B cell (primary cell): ENCODE results near the gene MPZ. TPM values are rescaled to one million over a fixed set of nuclear protein-coding genes. Genes with fewer than 3 reads are reported as not detected.

ENCODE experiments used
- ATAC-seq: fragments of 200-7000 bp; cut with Tn5 transposase; one replicate; pipeline ENCODE4 v1.10.0; 2021; ENCODE audit warnings: low read depth, mild to moderate bottlenecking, moderate number of reproducible peaks, moderate library complexity
- CTCF ChIA-PET: fragments of 350-600 bp; sonication (Branson Sonifier 250); formaldehyde crosslinking; loops from one replicate; lab custom pipeline; 2021; ENCODE audit warnings: antibody characterized with exemption, inconsistent platforms; lab: Charles Lee
- POLR2A ChIA-PET: fragments of 350-600 bp; sonication (Branson Sonifier 250); formaldehyde crosslinking; loops from one replicate; lab custom pipeline; 2021; ENCODE audit warnings: antibody characterized with exemption; lab: Charles Lee
- DNase-seq: peaks from one replicate; pipeline ENCODE4 v3.0.0; 2013
- H2AFZ ChIP-seq: 2 replicates; pipeline ENCODE4 v1.6.1; 2012; ENCODE audit warnings: mild to moderate bottlenecking, low read depth, low read length; ENCODE audit not compliant: insufficient read depth, poor library complexity, severe bottlenecking
- H3K27ac ChIP-seq, 2 donors: 1 replicate in 1 of 2; 2 replicates in 1 of 2; pipeline ENCODE4 v1.5.1; 2012 to 2013; ENCODE audit warnings: low read length in 2 of 2, mild to moderate bottlenecking in 2 of 2, moderate library complexity in 1 of 2
- H3K27me3 ChIP-seq, 4 experiments: fragments of 200-600 bp in 1 of 4; sonication (generic) in 1 of 4; replicated peaks in 1 of 4; 1 replicate in 2 of 4; 2 replicates in 2 of 4; pipeline versions ENCODE4 v1.6.1 to v1.7.0; 2013 to 2016; ENCODE audit warnings: low read length in 3 of 4, mild to moderate bottlenecking in 2 of 4, mixed read lengths in 1 of 4, moderate library complexity in 1 of 4; ENCODE audit not compliant: insufficient read depth in 4 of 4, control insufficient read depth in 3 of 4; ENCODE audit errors: control extremely low read depth in 1 of 4
- H3K36me3 ChIP-seq, 2 experiments: replicated peaks in 1 of 2; 1 replicate in 1 of 2; 2 replicates in 1 of 2; pipeline versions ENCODE4 v1.6.1 to v1.7.1; 2013; ENCODE audit warnings: low read length in 1 of 2; ENCODE audit not compliant: insufficient read depth in 2 of 2, control insufficient read depth in 1 of 2; ENCODE audit errors: control extremely low read depth in 1 of 2, extremely low read depth in 1 of 2
- H3K4me1 ChIP-seq, 2 donors: fragments of 200-600 bp in 1 of 2; sonication (generic) in 1 of 2; 1 replicate in 1 of 2; 2 replicates in 1 of 2; pipeline versions ENCODE4 v1.5.1 to v1.6.1; 2013 to 2017; ENCODE audit warnings: low read length in 2 of 2; ENCODE audit not compliant: control insufficient read depth in 2 of 2, insufficient read depth in 2 of 2
- H3K4me2 ChIP-seq: replicated peaks from 2 replicates; pipeline ENCODE3; 2012; ENCODE audit warnings: mild to moderate bottlenecking, low read depth, low read length; ENCODE audit not compliant: poor library complexity, severe bottlenecking
- H3K4me3 ChIP-seq, 5 experiments: fragments of 200-600 bp in 1 of 5; sonication (generic) in 1 of 5; 1 replicate in 3 of 5; 2 replicates in 2 of 5; pipeline versions ENCODE4 v1.5.1 to v1.7.0; 2011 to 2016; ENCODE audit warnings: low read length in 4 of 5, mild to moderate bottlenecking in 4 of 5, low read depth in 2 of 5, control low read depth in 1 of 5, moderate library complexity in 1 of 5; ENCODE audit not compliant: insufficient read depth in 1 of 5; ENCODE audit errors: control extremely low read depth in 1 of 5, extremely low read depth in 1 of 5
- H3K79me2 ChIP-seq: fragments of 200-600 bp; sonication (generic); one replicate; pipeline ENCODE4 v1.6.0; 2016; ENCODE audit warnings: low read length; ENCODE audit not compliant: control insufficient read depth, insufficient read depth
- H3K9ac ChIP-seq: fragments of 200-600 bp; sonication (generic); 2 replicates; pipeline ENCODE4 v1.6.1; 2017; ENCODE audit warnings: mild to moderate bottlenecking, low read length, moderate library complexity
- H3K9me3 ChIP-seq, 3 donors: one replicate each; pipeline versions ENCODE4 v1.6.1 to v1.7.1; 2013; ENCODE audit warnings: low read length in 2 of 3; ENCODE audit not compliant: control insufficient read depth in 2 of 3, insufficient read depth in 1 of 3; ENCODE audit errors: control extremely low read depth in 1 of 3
- H4K20me1 ChIP-seq: 2 replicates; pipeline ENCODE4 v1.6.0; 2012; ENCODE audit warnings: mild to moderate bottlenecking, low read length; ENCODE audit not compliant: insufficient read depth, control insufficient read depth, poor library complexity, severe bottlenecking
- H3K27ac Mint-ChIP-seq: one replicate; pipeline ENCODE4 v1.8.0; 2021; ENCODE audit warnings: mixed read lengths
- H3K27me3 Mint-ChIP-seq: one replicate; pipeline ENCODE4 v1.8.0; 2021; ENCODE audit warnings: mixed read lengths
- H3K4me1 Mint-ChIP-seq: one replicate; pipeline ENCODE4 v1.8.0; 2021; ENCODE audit warnings: mixed read lengths
- H3K4me3 Mint-ChIP-seq: one replicate; pipeline ENCODE4 v1.8.0; 2021; ENCODE audit warnings: mixed read lengths
- H3K9me3 Mint-ChIP-seq: one replicate; pipeline ENCODE4 v1.8.0; 2022; ENCODE audit warnings: mixed read lengths; ENCODE audit not compliant: insufficient read depth
- EZH2 ChIP-seq: IDR thresholded peaks from 2 replicates; pipeline ENCODE4 v1.6.1; 2012; ENCODE audit warnings: borderline replicate concordance, low read depth, mild to moderate bottlenecking, moderate library complexity, low read length; ENCODE audit not compliant: insufficient read depth, poor library complexity, severe bottlenecking
- WGBS: methylation state at CpG from one replicate; pipeline ENCODE4 v1.1.5; 2013; ENCODE audit warnings: missing lambda C conversion rate; ENCODE audit not compliant: insufficient coverage; 5-methylcytosine and 5-hydroxymethylcytosine counted together
- intact Hi-C: fragments of 100-400 bp; cut with micrococcal nuclease; formaldehyde crosslinking; loops from one replicate; pipeline ENCODE4 v1.10.0; 2022
- polyA plus RNA-seq: library from polyadenylated mRNA; depleted of rRNA; stranded (reverse); fragments of >200 nt; gene quantifications from 2 replicates; pipeline ENCODE4 v1.2.3, GENCODE V29; 2012
- total RNA-seq, 2 donors: library from RNA; stranded (reverse); fragments of 120-200 nt in 1 of 2; gene quantifications; 1 replicate in 1 of 2; 2 replicates in 1 of 2; pipeline versions ENCODE4 v1.2.3 to v1.2.4, GENCODE V29; 2013 to 2022
- TF ChIP-seq, protein P1 (sequence below): fragments of 200-600 bp; IDR thresholded peaks from one replicate; pipeline ENCODE4 v1.8.0; 2022; ENCODE audit warnings: antibody characterized with exemption, mild to moderate bottlenecking

The MPZ gene
- total and polyA plus RNA-seq, 2 donors (not counting 1 experiment from before 2014, with no cell fraction given) = 4.3 to 12.9 TPM

GRCh38 chr1:161313554-161314200 is 3.9 kb upstream of the MPZ start:
- WGBS = 23% methylated on average over 21 of the region's 28 CpGs
- H3K27me3 Mint-ChIP-seq = no peaks in the 10 kb centered on the region
- Histone ChIP-seq H2AFZ (peak overlapping the region; percentile 93), H3K27ac (peak overlapping the region; percentile 88 to 97), H3K36me3 (peaks cover 0 to 4% of the 10 kb centered on the region in 2 experiments), H3K4me3 (peak overlapping the region; percentile 87 to 97 (median 94)), H3K79me2 (peaks cover 25% of the 10 kb centered on the region), H3K4me1 (peaks cover 8 to 15% of the 10 kb centered on the region in 2 donors), H3K9ac (peak overlapping the region; percentile 91), H3K4me2 (peak overlapping the region; percentile 94), H4K20me1 (no peaks in the 10 kb centered on the region), H3K27me3 (no peaks in the 10 kb centered on the region), H3K9me3 (no peaks in the 10 kb centered on the region)
- ChIA-PET CTCF (interaction anchor here (1.5 to 2.7 kb wide), 3 partner anchors 23 to 88 kb away, joined by 7 to 10 read pairs (median 9); partner anchors contain the start of gene TOMM40L), POLR2A (interaction anchor here (0.7 to 1.8 kb wide), 3 partner anchors 8 to 88 kb away, joined by 3 to 7 read pairs (median 6); partner anchors contain the start of gene TOMM40L)
- H3K4me3 Mint-ChIP-seq = peak overlapping the region; percentile 90
- no peak for ATAC-seq
- DNase-seq = no peak
- intact Hi-C loops = loop anchor here (1.0 to 2.0 kb wide), 4 partner anchors 7 to 127 kb away; partner anchors contain the start of genes CFAP126 and TOMM40L
- TF ChIP-seq, protein P1, sequence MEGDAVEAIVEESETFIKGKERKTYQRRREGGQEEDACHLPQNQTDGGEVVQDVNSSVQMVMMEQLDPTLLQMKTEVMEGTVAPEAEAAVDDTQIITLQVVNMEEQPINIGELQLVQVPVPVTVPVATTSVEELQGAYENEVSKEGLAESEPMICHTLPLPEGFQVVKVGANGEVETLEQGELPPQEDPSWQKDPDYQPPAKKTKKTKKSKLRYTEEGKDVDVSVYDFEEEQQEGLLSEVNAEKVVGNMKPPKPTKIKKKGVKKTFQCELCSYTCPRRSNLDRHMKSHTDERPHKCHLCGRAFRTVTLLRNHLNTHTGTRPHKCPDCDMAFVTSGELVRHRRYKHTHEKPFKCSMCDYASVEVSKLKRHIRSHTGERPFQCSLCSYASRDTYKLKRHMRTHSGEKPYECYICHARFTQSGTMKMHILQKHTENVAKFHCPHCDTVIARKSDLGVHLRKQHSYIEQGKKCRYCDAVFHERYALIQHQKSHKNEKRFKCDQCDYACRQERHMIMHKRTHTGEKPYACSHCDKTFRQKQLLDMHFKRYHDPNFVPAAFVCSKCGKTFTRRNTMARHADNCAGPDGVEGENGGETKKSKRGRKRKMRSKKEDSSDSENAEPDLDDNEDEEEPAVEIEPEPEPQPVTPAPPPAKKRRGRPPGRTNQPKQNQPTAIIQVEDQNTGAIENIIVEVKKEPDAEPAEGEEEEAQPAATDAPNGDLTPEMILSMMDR = no peak
- no peak for TF ChIP-seq EZH2
- peaks cover 26% of the 10 kb centered on the region for H3K4me1 Mint-ChIP-seq
- H3K9me3 Mint-ChIP-seq = no peaks in the 10 kb centered on the region
- H3K27ac Mint-ChIP-seq = peak overlapping the region; percentile 93

DNA sequence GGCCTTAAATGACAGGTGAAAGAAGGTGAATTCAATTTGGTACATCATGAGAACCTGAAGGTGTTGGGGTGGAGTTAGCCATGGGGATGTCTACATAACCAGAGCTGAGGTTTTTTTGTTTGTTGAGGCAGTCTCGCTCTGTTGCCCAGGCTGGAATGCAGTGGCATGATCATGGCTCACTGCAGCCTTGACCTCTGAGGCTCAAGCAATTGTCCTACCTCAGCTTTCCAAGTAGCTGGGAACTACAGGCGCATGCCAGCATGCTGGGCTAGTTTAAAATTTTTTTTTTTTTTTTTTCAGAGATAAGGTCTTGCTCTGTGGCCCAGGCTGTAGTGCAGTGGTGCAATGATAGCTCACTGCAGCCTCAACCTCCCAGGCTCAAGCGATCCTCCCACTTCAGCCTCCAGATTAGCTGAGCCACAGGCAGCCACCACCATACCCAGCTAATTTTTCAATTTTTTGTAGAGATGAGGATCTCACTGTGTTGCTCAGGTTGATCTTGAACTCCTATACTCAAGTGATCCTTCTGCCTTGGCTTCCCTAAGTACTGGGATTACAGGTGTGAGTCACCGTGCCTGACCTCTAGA is 1.9 kb upstream of the MPZ start:
- Histone ChIP-seq H3K79me2 (peaks cover 17% of the 10 kb centered on the region), H3K9ac (no peak overlapping the region), H3K27ac (no peak overlapping the region), H3K4me3 (no peak overlapping the region), H3K4me2 (no peak overlapping the region), H4K20me1 (no peaks in the 10 kb centered on the region), H3K27me3 (no peaks in the 10 kb centered on the region), H3K9me3 (no peaks in the 10 kb centered on the region), H2AFZ (no peak overlapping the region), H3K4me1 (peaks cover 14 to 21% of the 10 kb centered on the region in 2 donors), H3K36me3 (no peaks in the 10 kb centered on the region)
- peak overlapping the region; percentile 37 for H3K4me3 Mint-ChIP-seq
- 100% methylated on average over 1 of the region's 4 CpGs for WGBS
- H3K9me3 Mint-ChIP-seq = no peaks in the 10 kb centered on the region
- ChIA-PET POLR2A (no interaction called here), CTCF (no interaction called here)
- peak overlapping the region; percentile 10 for H3K27ac Mint-ChIP-seq
- DNase-seq = no peak
- no peak for ATAC-seq
- intact Hi-C loops = no loop called here
- TF ChIP-seq, protein P1 = no peak
- TF ChIP-seq EZH2 = no peak
- peaks cover 42% of the 10 kb centered on the region for H3K4me1 Mint-ChIP-seq
- H3K27me3 Mint-ChIP-seq = no peaks in the 10 kb centered on the region
